ENCODE results near the gene TMEM72.

TMEM72 gene

GRCh38 chr10:44981172-44982113, 70.3 kb downstream of the TMEM72 start:
- no peak for DNase-seq

GRCh38 chr10:44982114-44982460, 71.0 kb downstream of the TMEM72 start:
- no peak for DNase-seq

DNA sequence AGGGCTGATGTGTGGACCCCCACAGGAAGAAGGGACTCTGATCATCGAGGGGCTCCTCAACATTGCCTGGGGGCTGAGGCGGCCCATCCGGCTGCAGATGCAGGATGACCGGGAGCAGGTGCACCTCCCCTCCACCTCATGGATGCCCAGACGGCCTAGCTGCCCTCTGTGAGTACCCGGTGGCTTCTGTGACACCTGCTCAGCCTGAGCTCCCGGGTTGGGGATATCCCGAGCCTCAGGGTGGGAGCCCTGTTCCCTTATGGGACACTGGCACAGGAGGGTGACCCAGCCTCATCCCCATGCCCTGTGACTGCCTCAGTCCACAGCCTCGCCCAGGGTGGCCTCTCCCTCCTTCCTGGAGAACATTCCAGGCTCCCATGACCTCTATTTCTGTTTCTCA, 71.4 kb downstream of the TMEM72 start:
- no peak for DNase-seq

DNA sequence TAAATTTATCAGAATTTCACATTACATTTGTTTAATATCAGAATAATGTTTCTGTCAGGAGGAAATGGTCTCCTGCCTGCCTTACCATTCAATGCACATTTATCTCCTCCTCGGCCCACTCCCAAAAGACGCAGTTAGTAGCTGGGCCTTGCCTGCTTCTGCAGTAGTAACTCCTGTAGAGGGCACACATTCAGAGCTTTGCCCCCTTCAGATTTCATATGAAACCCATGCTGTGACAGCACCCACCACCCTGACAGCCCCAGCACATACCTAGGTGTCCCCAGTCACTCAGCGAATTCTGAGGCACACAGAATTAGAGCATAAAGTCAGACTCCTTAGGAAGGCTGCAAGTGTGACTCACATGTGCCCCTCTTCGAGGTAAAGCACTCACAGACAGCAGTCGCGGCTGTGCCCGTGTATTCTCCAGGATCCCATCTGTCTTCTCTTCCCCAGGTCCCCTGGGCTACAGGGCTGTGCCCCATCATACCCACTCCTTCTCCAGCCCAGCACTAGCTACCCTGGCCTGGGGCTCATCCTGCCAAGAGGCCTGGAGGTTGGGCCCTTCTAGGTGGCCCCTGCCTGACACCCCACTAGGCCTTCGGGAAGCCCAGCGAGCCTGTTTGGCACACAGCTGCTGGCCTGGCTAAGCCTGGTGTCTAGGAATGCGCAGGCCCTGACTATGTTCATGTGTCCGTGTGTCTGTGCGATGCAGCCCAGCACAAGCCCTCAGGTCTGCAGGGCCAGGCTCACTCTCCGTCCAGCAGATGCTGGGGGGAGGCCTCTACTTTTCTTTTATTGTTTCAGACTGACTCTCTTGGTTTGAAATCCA, 72.1 kb downstream of the TMEM72 start:
- no peak for DNase-seq

- DNase-seq: no peak
These were observed 72.8 kb downstream of the TMEM72 start for GRCh38 chr10:44983895-44984278.

GRCh38 chr10:44984671-44985101, 73.5 kb downstream of the TMEM72 start:
- no peak for DNase-seq

- no peak for DNase-seq
These were observed 74.1 kb downstream of the TMEM72 start for GRCh38 chr10:44985175-44985681.

GRCh38 chr10:44986179-44986578, 75.0 kb downstream of the TMEM72 start:
- no peak for DNase-seq

Data from NCI-H446 treated with DMSO at 0.1 percent for 48 hours (cell line).